SHP77 (cell line): Measurements from ENCODE around the gene ZSCAN30.
A peak's percentile ranks its signal among the peaks of the same experiment; 100 is the strongest.

ENCODE experiments used
- DNase-seq, 2 experiments: peaks; one replicate each; lab custom pipeline; 2025; lab: John Stamatoyannopoulos, UW

Gene ZSCAN30

GRCh38 chr18:35290094-35290735 lies at the start of gene ZSCAN30:
TSS of gene ZSCAN30 (minus strand) at chr18:35290229. CDS start at chr18:35264352, 25,877 bp downstream.
- peak; percentile 91 for DNase-seq

- no peak for DNase-seq
Measured at GRCh38 chr18:35337286-35337685, 47.3 kb upstream of the ZSCAN30 start.

- no peak for DNase-seq
Measured at GRCh38 chr18:35335866-35336265, 45.8 kb upstream of the ZSCAN30 start.

- no peak for DNase-seq
Measured at GRCh38 chr18:35334821-35335220, 44.8 kb upstream of the ZSCAN30 start.

GRCh38 chr18:35334212-35334611 lies 44.2 kb upstream of the ZSCAN30 start:
- DNase-seq: no peak

GRCh38 chr18:35331367-35332087 lies 41.5 kb upstream of the ZSCAN30 start:
- no peak for DNase-seq

- no peak for DNase-seq
Measured at GRCh38 chr18:35328868-35329267, 38.8 kb upstream of the ZSCAN30 start.

- DNase-seq: no peak
Measured at GRCh38 chr18:35326695-35327387, 36.8 kb upstream of the ZSCAN30 start.

- DNase-seq: no peak
Measured at GRCh38 chr18:35324926-35325655, 35.1 kb upstream of the ZSCAN30 start.

- no peak for DNase-seq
Measured at GRCh38 chr18:35322486-35323458, 32.7 kb upstream of the ZSCAN30 start.

- DNase-seq: no peak
Measured at GRCh38 chr18:35311496-35311895, 21.5 kb upstream of the ZSCAN30 start.

GRCh38 chr18:35306588-35307250 lies 16.7 kb upstream of the ZSCAN30 start:
- no peak for DNase-seq

GRCh38 chr18:35303610-35304009 lies 13.6 kb upstream of the ZSCAN30 start:
- no peak for DNase-seq

- no peak for DNase-seq
Measured at GRCh38 chr18:35296060-35296459, 6.0 kb upstream of the ZSCAN30 start.

GRCh38 chr18:35291166-35291565 lies 1.1 kb upstream of the ZSCAN30 start:
- no peak for DNase-seq

GRCh38 chr18:35289727-35290093 lies 319 bp downstream of the ZSCAN30 start:
- DNase-seq: peak in 1 of 2 experiments; percentile 8

- DNase-seq: no peak
Measured at GRCh38 chr18:35289293-35289692, 736 bp downstream of the ZSCAN30 start.

GRCh38 chr18:35284841-35285240 lies 5.2 kb downstream of the ZSCAN30 start:
- DNase-seq: no peak

- no peak for DNase-seq
Measured at GRCh38 chr18:35283923-35284794, 5.9 kb downstream of the ZSCAN30 start.

- DNase-seq: no peak
Measured at GRCh38 chr18:35282353-35282752, 7.7 kb downstream of the ZSCAN30 start.
